Prostate gland (tissue), 2 donors: ENCODE results near the gene SNX18. TPM values are rescaled to one million over a fixed set of nuclear protein-coding genes. Genes with fewer than 3 reads are reported as not detected.

Source experiments
- DNase-seq: peaks from one replicate; pipeline ENCODE4 v3.0.0-alpha.2; 2019; ENCODE audit warnings: low spot score
- H3K27ac ChIP-seq, 2 donors: fragments of 200-600 bp; sonication (generic); 2 replicates each; pipeline ENCODE4 v1.5.1; 2017 to 2019
- H3K27me3 ChIP-seq: fragments of 200-600 bp; sonication (generic); replicated peaks from 2 replicates; pipeline ENCODE4 v1.5.1; 2019; ENCODE audit not compliant: insufficient read depth
- H3K36me3 ChIP-seq, 2 donors: fragments of 200-600 bp; sonication (generic); 1 replicate in 1 of 2; 2 replicates in 1 of 2; pipeline versions ENCODE4 v1.5.1 to v1.8.1; 2017 to 2019
- H3K4me1 ChIP-seq: fragments of 200-600 bp; sonication (generic); replicated peaks from 2 replicates; pipeline ENCODE4 v1.5.1; 2019
- H3K4me3 ChIP-seq, 2 donors: fragments of 200-600 bp; sonication (generic); 2 replicates each; pipeline ENCODE4 v1.5.1; 2017 to 2019
- H3K9me3 ChIP-seq: fragments of 200-600 bp; sonication (generic); 2 replicates; pipeline ENCODE4 v1.5.1; 2017
- POLR2A ChIP-seq: fragments of 450-650 bp; IDR thresholded peaks from one replicate; pipeline ENCODE4 v1.6.1; 2016; ENCODE audit warnings: antibody characterized with exemption, mild to moderate bottlenecking
- POLR2AphosphoS5 ChIP-seq: sonication (generic); formaldehyde crosslinking; IDR thresholded peaks from one replicate; pipeline ENCODE4 v1.6.1; 2017; ENCODE audit warnings: antibody characterized with exemption
- WGBS: methylation state at CpG from one replicate; pipeline ENCODE4 v1.1.5; 2018; 5-methylcytosine and 5-hydroxymethylcytosine counted together
- intact Hi-C: fragments of 100-400 bp; cut with DNase I; formaldehyde crosslinking; loops from one replicate; pipeline ENCODE4 v1.14.2; 2022
- total RNA-seq, 2 donors: library from RNA; depleted of rRNA; stranded (reverse); fragments of >200 nt; gene quantifications; one replicate each; pipeline ENCODE4 v1.1.0, GENCODE V29; 2016
- TF ChIP-seq, protein P1 (sequence below), 4 experiments: fragments of 200-600 bp in 2 of 4; fragments of 450-650 bp in 2 of 4; sonication (generic) in 2 of 4; IDR thresholded peaks; 1 replicate in 3 of 4; 2 replicates in 1 of 4; pipeline ENCODE4 v1.5.1; 2016 to 2019; ENCODE audit warnings: antibody characterized with exemption in 4 of 4, mild to moderate bottlenecking in 2 of 4, moderate library complexity in 2 of 4

The SNX18 gene
- total RNA-seq, 2 donors from 2014 or later, result 26.3 to 80.4 TPM

DNA sequence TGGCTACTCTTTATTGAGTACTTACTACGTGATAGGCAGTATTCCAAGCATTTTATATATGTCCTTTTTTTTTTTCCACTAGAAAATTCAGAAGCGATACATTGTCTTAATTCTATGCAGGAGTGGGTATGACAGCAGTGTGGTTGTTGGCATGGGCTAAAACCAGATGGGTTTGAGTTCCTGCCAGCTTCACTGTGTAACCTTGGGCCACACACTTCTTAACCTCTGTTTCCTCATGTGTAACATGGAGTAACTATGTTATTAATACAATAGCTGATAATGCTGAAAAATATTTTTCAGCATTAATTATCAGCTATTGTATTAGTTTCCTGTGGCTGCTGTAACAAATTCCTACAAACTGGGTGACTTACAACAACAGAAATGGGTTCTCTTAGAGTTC lies 12.0 kb downstream of the SNX18 start:
- Histone ChIP-seq H3K4me1 (peaks cover 10% of the 10 kb centered on the region), H3K27me3 (no peaks in the 10 kb centered on the region), H3K4me3 (no peak overlapping the region), H3K27ac (no peak overlapping the region), H3K36me3 (no peaks in the 10 kb centered on the region), H3K9me3 (no peaks in the 10 kb centered on the region)
- DNase-seq, result no peak
- intact Hi-C loops, result loop anchor here (5.0 to 10.0 kb wide), 2 partner anchors 135 to 293 kb away; no protein-coding TSS in a partner anchor
- 80% methylated on average over 2 of the region's 2 CpGs for WGBS
- no peak for TF ChIP-seq POLR2A
- TF ChIP-seq POLR2AphosphoS5, result no peak
- TF ChIP-seq, protein P1, sequence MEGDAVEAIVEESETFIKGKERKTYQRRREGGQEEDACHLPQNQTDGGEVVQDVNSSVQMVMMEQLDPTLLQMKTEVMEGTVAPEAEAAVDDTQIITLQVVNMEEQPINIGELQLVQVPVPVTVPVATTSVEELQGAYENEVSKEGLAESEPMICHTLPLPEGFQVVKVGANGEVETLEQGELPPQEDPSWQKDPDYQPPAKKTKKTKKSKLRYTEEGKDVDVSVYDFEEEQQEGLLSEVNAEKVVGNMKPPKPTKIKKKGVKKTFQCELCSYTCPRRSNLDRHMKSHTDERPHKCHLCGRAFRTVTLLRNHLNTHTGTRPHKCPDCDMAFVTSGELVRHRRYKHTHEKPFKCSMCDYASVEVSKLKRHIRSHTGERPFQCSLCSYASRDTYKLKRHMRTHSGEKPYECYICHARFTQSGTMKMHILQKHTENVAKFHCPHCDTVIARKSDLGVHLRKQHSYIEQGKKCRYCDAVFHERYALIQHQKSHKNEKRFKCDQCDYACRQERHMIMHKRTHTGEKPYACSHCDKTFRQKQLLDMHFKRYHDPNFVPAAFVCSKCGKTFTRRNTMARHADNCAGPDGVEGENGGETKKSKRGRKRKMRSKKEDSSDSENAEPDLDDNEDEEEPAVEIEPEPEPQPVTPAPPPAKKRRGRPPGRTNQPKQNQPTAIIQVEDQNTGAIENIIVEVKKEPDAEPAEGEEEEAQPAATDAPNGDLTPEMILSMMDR (IDR thresholded peaks at IDR 0.05), result no peak

- Histone ChIP-seq H3K27me3 (no peaks in the 10 kb centered on the region), H3K36me3 (no peaks in the 10 kb centered on the region), H3K4me3 (no peak overlapping the region), H3K9me3 (no peaks in the 10 kb centered on the region), H3K4me1 (peaks cover 15% of the 10 kb centered on the region), H3K27ac (no peak overlapping the region)
- intact Hi-C loops, result no loop called here
- no peak for DNase-seq
- no peak for TF ChIP-seq POLR2AphosphoS5
- TF ChIP-seq POLR2A, result no peak
- TF ChIP-seq, protein P1 (IDR thresholded peaks at IDR 0.05), result no peak
- 69% methylated on average over 12 of the region's 12 CpGs for WGBS
These were observed 14.0 kb downstream of the SNX18 start for GRCh38 chr5:54531546-54531945.

DNA sequence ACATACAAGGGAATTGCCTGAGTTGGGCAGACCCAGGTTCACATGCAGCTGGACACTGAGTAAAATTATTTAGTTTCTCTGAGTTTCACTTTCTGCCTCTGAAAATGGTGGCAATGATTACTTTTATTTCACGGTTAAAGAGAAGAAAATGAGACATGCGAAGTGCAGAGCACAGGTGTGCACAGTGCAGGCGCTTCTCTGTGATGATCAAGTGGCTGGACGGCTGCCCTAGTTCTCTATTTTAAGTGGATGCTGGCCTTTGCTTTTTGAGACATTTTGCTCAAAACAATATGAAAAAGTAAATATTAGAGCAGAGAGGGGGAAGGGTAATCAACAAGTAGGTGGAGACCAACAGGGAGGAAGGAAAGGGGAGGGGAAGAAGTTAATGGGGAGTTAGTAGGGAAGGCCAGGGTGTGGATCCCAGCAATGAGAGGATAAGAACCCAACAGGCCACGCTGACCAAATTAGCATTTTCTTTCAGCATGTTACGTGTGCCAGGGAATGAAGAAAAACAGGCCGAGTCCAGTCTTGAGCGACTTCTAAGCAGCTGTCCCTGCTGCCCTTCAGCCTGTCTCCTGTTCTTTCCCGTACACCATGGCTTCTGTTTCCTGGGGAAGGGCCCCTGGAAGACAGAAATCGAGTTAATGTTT lies 16.1 kb downstream of the SNX18 start:
- TF ChIP-seq, protein P1 (IDR thresholded peaks at IDR 0.05), result no peak
- TF ChIP-seq POLR2A (no peak), POLR2AphosphoS5 (peak; percentile 12)
- peak overlapping the region; percentile 49 to 65 for H3K27ac ChIP-seq
- H3K36me3 ChIP-seq, result no peaks in the 10 kb centered on the region
- peak; percentile 47 for DNase-seq
- no peaks in the 10 kb centered on the region for H3K9me3 ChIP-seq
- intact Hi-C loops, result no loop called here
- 39% methylated on average over 10 of the region's 10 CpGs for WGBS
- H3K27me3 ChIP-seq, result no peaks in the 10 kb centered on the region
- H3K4me3 ChIP-seq, result no peak overlapping the region
- H3K4me1 ChIP-seq, result peaks cover 15% of the 10 kb centered on the region

- no peaks in the 10 kb centered on the region for H3K36me3 ChIP-seq
- 48% methylated on average over 4 of the region's 4 CpGs for WGBS
- H3K27ac ChIP-seq, result peak overlapping the region; percentile 49 to 65
- no peak overlapping the region for H3K4me3 ChIP-seq
- intact Hi-C loops, result no loop called here
- DNase-seq, result no peak
- H3K27me3 ChIP-seq, result no peaks in the 10 kb centered on the region
- peaks cover 15% of the 10 kb centered on the region for H3K4me1 ChIP-seq
- TF ChIP-seq, protein P1 (IDR thresholded peaks at IDR 0.05), result no peak
- TF ChIP-seq POLR2AphosphoS5 (no peak), POLR2A (no peak)
- H3K9me3 ChIP-seq, result no peaks in the 10 kb centered on the region
These were observed 16.8 kb downstream of the SNX18 start for GRCh38 chr5:54534191-54535004.
